ENCODE data around the gene CST9. TPM values are rescaled to one million over a fixed set of nuclear protein-coding genes. Genes with fewer than 3 reads are reported as not detected.
A peak's percentile ranks its signal among the peaks of the same experiment; 100 is the strongest.

CST9 gene
- total RNA-seq, 4 donors from 2014 or later, result not detected

DNA sequence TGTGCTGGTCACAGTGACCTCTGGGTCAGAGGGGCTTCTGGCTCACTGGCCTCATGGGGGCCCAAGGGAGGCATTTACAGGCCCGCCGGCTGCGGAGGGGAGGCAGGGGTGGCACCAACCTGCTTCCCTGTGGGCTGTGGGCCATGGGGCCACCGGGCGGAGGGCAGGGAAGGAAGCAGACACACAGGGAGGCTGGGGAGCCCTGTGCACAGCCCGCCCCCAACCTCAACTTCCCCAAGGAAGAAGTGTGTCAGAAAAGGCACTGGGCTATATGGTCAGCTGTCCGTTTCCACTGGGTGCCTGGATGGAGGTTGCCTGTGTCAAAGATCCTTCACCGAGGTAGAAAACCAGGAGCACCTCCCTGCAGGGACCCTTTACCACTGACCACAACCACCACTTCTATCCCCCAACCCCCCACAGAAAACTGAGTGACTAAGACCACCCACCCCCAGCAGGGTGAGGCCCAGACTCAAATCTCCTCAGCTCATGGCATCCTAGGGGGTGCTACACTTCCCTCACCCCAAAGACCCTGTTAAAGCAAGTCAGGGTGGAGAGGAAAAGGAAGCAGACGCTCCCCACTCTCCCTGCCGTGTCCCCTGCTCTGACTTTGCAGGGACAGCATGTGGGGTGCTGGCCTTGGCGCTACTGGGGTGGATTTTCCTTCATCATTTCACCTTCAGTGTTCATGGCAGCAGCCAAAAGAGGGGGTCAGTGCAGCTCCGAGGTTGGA, 26.4 kb upstream of the CST9 start:
- Histone ChIP-seq H3K9me3 (no peaks in the 10 kb centered on the region), H3K4me1 (peaks cover 51% of the 10 kb centered on the region), H3K36me3 (peaks cover 30% of the 10 kb centered on the region), H3K4me3 (no peak overlapping the region), H3K27me3 (no peaks in the 10 kb centered on the region), H3K27ac (no peak overlapping the region)
- WGBS, result 72% methylated on average over 9 of the region's 12 CpGs
- TF ChIP-seq, protein P1, sequence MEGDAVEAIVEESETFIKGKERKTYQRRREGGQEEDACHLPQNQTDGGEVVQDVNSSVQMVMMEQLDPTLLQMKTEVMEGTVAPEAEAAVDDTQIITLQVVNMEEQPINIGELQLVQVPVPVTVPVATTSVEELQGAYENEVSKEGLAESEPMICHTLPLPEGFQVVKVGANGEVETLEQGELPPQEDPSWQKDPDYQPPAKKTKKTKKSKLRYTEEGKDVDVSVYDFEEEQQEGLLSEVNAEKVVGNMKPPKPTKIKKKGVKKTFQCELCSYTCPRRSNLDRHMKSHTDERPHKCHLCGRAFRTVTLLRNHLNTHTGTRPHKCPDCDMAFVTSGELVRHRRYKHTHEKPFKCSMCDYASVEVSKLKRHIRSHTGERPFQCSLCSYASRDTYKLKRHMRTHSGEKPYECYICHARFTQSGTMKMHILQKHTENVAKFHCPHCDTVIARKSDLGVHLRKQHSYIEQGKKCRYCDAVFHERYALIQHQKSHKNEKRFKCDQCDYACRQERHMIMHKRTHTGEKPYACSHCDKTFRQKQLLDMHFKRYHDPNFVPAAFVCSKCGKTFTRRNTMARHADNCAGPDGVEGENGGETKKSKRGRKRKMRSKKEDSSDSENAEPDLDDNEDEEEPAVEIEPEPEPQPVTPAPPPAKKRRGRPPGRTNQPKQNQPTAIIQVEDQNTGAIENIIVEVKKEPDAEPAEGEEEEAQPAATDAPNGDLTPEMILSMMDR (IDR thresholded peaks at IDR 0.05), result no peak
- TF ChIP-seq EP300 (IDR thresholded peaks at IDR 0.05), result no peak
- no peak for TF ChIP-seq POLR2A (IDR thresholded peaks at IDR 0.05)
- TF ChIP-seq POLR2AphosphoS5 (IDR thresholded peaks at IDR 0.05), result no peak
- no peak for DNase-seq (ENCODE audit: low spot score in 2 of 2)

GRCh38 chr20:23631226-23631822, 25.6 kb upstream of the CST9 start:
- WGBS, result 98% methylated on average over 9 of the region's 9 CpGs
- no peak for DNase-seq (ENCODE audit: low spot score in 2 of 2)
- TF ChIP-seq, protein P1 (IDR thresholded peaks at IDR 0.05), result no peak
- TF ChIP-seq POLR2A (IDR thresholded peaks at IDR 0.05) (no peak), POLR2AphosphoS5 (IDR thresholded peaks at IDR 0.05) (no peak), EP300 (IDR thresholded peaks at IDR 0.05) (no peak)

DNA sequence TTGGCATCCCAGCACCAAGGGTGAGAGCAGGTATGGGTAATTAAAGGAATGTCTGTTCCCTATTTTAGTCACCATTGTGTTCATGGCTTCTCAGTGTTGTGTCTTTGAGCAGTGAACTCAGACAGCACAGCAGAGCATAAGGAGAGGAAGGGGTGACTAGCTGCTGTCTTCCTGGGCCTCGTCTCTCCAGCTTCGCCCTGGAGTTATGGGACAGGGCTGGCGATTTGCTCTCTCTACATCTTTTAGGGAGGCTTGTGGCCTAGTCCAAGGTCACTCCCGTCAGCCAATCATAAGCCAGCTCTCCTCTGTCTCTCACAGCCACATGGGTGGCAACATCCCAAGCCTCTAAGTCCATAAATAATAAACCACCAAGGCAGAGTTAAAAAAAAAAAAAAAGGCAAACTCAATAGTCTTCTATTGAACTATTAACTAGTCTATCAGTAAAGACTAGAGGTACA, 24.7 kb upstream of the CST9 start:
- no peak overlapping the region for H3K4me3 ChIP-seq
- H3K27me3 ChIP-seq, result no peaks in the 10 kb centered on the region
- DNase-seq (ENCODE audit: low spot score in 2 of 2), result no peak
- H3K4me1 ChIP-seq, result peaks cover 45% of the 10 kb centered on the region
- peaks cover 30% of the 10 kb centered on the region for H3K36me3 ChIP-seq
- WGBS, result 78% methylated on average over 4 of the region's 4 CpGs
- TF ChIP-seq POLR2A (IDR thresholded peaks at IDR 0.05), result no peak
- TF ChIP-seq EP300 (IDR thresholded peaks at IDR 0.05), result no peak
- no peak for TF ChIP-seq POLR2AphosphoS5 (IDR thresholded peaks at IDR 0.05)
- TF ChIP-seq, protein P1 (IDR thresholded peaks at IDR 0.05), result no peak
- H3K9me3 ChIP-seq, result no peaks in the 10 kb centered on the region
- peak overlapping the region; percentile 71 for H3K27ac ChIP-seq

More at GRCh38 chr20:23631226-23631822, 25.6 kb upstream of the CST9 start:
- Histone ChIP-seq H3K36me3 (peaks cover 30% of the 10 kb centered on the region), H3K27me3 (no peaks in the 10 kb centered on the region), H3K4me1 (peaks cover 45% of the 10 kb centered on the region), H3K4me3 (no peak overlapping the region), H3K9me3 (no peaks in the 10 kb centered on the region), H3K27ac (no peak overlapping the region)

DNA sequence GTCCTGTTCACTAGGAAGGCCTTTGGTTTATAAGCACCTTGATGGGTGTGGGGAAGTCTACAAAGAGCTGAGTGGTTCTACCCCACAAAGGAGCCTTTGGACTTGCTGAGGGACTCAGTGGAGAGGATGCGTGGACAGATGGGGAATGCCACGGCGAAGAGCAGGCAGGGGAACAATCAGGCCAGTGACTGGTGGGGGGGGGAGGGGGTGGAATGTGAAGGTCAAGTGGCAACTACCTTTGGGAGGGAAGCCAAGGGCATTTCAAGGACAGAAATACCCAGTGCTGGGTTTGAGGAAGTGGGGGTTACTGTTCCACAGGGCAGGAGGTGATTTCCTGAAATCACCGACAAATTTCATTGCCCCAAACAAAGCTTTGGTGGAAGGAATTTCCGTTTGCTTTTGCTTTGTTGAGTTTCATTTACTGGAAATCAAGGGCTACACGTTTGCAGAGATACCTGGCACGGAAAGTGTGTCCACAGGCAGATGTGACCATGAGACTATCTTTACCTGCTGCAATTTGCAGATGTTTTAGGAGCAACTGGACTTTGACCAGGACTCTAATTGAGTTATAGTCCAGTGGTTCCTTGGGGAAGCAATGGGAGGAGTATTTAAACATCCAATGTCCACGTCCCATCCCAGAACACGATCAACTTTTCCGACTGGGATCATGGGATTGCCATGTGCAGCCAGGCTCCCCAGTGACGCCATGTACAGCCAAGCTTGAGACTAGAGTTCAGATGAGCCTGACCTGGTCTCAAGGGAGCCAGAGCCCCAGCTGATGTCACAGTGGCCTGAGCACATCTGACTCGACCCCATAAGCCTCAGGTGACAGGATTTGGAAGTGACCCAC, 24.1 kb upstream of the CST9 start:
- 75% methylated on average over 11 of the region's 12 CpGs for WGBS
- H3K4me1 ChIP-seq, result peaks cover 44% of the 10 kb centered on the region
- H3K27ac ChIP-seq, result peak overlapping the region; percentile 71

More for the DNA sequence above, 24.1 kb upstream of the CST9 start:
- Histone ChIP-seq H3K27me3 (no peaks in the 10 kb centered on the region), H3K36me3 (peaks cover 30% of the 10 kb centered on the region), H3K4me3 (no peak overlapping the region), H3K9me3 (no peaks in the 10 kb centered on the region)
- TF ChIP-seq, protein P1 (IDR thresholded peaks at IDR 0.05), result no peak
- TF ChIP-seq POLR2A (IDR thresholded peaks at IDR 0.05) (no peak), POLR2AphosphoS5 (IDR thresholded peaks at IDR 0.05) (no peak)
- DNase-seq (ENCODE audit: low spot score in 2 of 2), result no peak

Measured in suprapubic skin (tissue), 4 donors.